GM19239 (cell line): Measurements from ENCODE around the gene AK3.

Experiments used
- DNase-seq: peaks from one replicate; pipeline ENCODE4 v3.0.0; 2011; ENCODE audit warnings: low spot score; ENCODE audit not compliant: insufficient read length
- FAIRE-seq: peaks from 2 replicates; lab custom pipeline; 2011; peaks lifted over from hg19 to GRCh38; lab: Jason Lieb, UNC

AK3 gene

GRCh38 chr9:4750023-4750673, 9.1 kb upstream of the AK3 start:
- FAIRE-seq (peak; percentile 83), DNase-seq (no peak)

GRCh38 chr9:4748612-4749011, 7.6 kb upstream of the AK3 start:
- DNase-seq: no peak
- no peak for FAIRE-seq

- no peak for DNase-seq
- FAIRE-seq: no peak
These were observed 5.5 kb upstream of the AK3 start for GRCh38 chr9:4746278-4747030.

- FAIRE-seq (no peak), DNase-seq (no peak)
These were observed 2.3 kb upstream of the AK3 start for GRCh38 chr9:4743131-4743875.

- DNase-seq: no peak
These were observed 1.2 kb upstream of the AK3 start for GRCh38 chr9:4742246-4742645.

GRCh38 chr9:4741365-4742089, 525 bp upstream of the AK3 start:
- no peak for DNase-seq
- FAIRE-seq: peak; percentile 73

More at GRCh38 chr9:4742246-4742645, 1.2 kb upstream of the AK3 start:
- FAIRE-seq: no peak

GRCh38 chr9:4740388-4740637, 689 bp downstream of the AK3 start:
- DNase-seq (no peak), FAIRE-seq (peak; percentile 69)

GRCh38 chr9:4739587-4740387, 1.2 kb downstream of the AK3 start:
- peak; percentile 68 for FAIRE-seq
- DNase-seq: no peak

- DNase-seq (no peak), FAIRE-seq (peak; percentile 18)
These were observed 2.0 kb downstream of the AK3 start for GRCh38 chr9:4738866-4739586.

- no peak for DNase-seq
- no peak for FAIRE-seq
These were observed 6.9 kb downstream of the AK3 start for GRCh38 chr9:4734150-4734549.

- no peak for FAIRE-seq
These were observed 8.1 kb downstream of the AK3 start for GRCh38 chr9:4732890-4733289.

GRCh38 chr9:4727593-4727992, 13.4 kb downstream of the AK3 start:
- no peak for DNase-seq
- FAIRE-seq: peak; percentile 66

More at GRCh38 chr9:4732890-4733289, 8.1 kb downstream of the AK3 start:
- DNase-seq: no peak

- FAIRE-seq: no peak
- no peak for DNase-seq
These were observed 15.1 kb downstream of the AK3 start for GRCh38 chr9:4725706-4726442.

GRCh38 chr9:4721736-4722135, 19.3 kb downstream of the AK3 start:
- no peak for FAIRE-seq
- no peak for DNase-seq

GRCh38 chr9:4718911-4719310, 22.1 kb downstream of the AK3 start:
- no peak for DNase-seq
- no peak for FAIRE-seq

- FAIRE-seq: no peak
- no peak for DNase-seq
These were observed 23.2 kb downstream of the AK3 start for GRCh38 chr9:4717815-4718214.

- DNase-seq: no peak
- no peak for FAIRE-seq
These were observed 24.8 kb downstream of the AK3 start for GRCh38 chr9:4716163-4716562.

GRCh38 chr9:4714266-4715016, 26.6 kb downstream of the AK3 start:
- FAIRE-seq: no peak
- no peak for DNase-seq
